Activated CD8-positive, alpha-beta T cell treated with anti-CD3 and anti-CD28 coated beads for 36 hours (primary cell): ENCODE data around the gene NCR3LG1. TPM values are rescaled to one million over a fixed set of nuclear protein-coding genes. Genes with fewer than 3 reads are reported as not detected.

Source experiments
- ATAC-seq: fragments of 200-7000 bp; cut with Tn5 transposase; one replicate; pipeline ENCODE4 v1.10.0; 2021; ENCODE audit warnings: mild to moderate bottlenecking, moderate library complexity
- CTCF ChIA-PET: fragments of 350-600 bp; sonication (Branson Sonifier 250); formaldehyde crosslinking; loops from one replicate; lab custom pipeline; 2021; ENCODE audit warnings: antibody characterized with exemption; lab: Charles Lee
- POLR2A ChIA-PET: fragments of 350-600 bp; sonication (Branson Sonifier 250); formaldehyde crosslinking; loops from one replicate; lab custom pipeline; 2021; ENCODE audit warnings: antibody characterized with exemption; lab: Charles Lee
- DNase-seq: peaks from one replicate; pipeline ENCODE4 v3.0.0-alpha.2; 2020
- H3K27ac Mint-ChIP-seq: one replicate; pipeline ENCODE4 v1.8.0; 2021; ENCODE audit warnings: mild to moderate bottlenecking, mixed read lengths
- H3K27me3 Mint-ChIP-seq: one replicate; pipeline ENCODE4 v1.8.0; 2021; ENCODE audit warnings: mixed read lengths
- H3K36me3 Mint-ChIP-seq: one replicate; pipeline ENCODE4 v1.8.0; 2021; ENCODE audit warnings: low read depth, mixed read lengths
- H3K4me1 Mint-ChIP-seq: one replicate; pipeline ENCODE4 v1.8.0; 2021; ENCODE audit warnings: low read depth, mixed read lengths
- H3K4me3 Mint-ChIP-seq: one replicate; pipeline ENCODE4 v1.8.0; 2021; ENCODE audit warnings: mild to moderate bottlenecking, moderate library complexity, mixed read lengths
- H3K9me3 Mint-ChIP-seq: one replicate; pipeline ENCODE4 v1.8.0; 2021; ENCODE audit warnings: mixed read lengths
- intact Hi-C: fragments of 100-400 bp; cut with micrococcal nuclease; formaldehyde crosslinking; loops from one replicate; pipeline ENCODE4 v1.10.0; 2022
- total RNA-seq, 2 experiments: library from RNA; stranded (reverse); gene quantifications; one replicate each; pipeline ENCODE4 v1.2.3, GENCODE V29; 2021
- TF ChIP-seq, protein P1 (sequence below): fragments of 200-600 bp; IDR thresholded peaks from one replicate; pipeline ENCODE4 v1.8.0; 2022; ENCODE audit warnings: antibody characterized with exemption, mild to moderate bottlenecking

The NCR3LG1 gene
- total RNA-seq, 2 experiments from 2014 or later, result 3.4 to 4.2 TPM

DNA sequence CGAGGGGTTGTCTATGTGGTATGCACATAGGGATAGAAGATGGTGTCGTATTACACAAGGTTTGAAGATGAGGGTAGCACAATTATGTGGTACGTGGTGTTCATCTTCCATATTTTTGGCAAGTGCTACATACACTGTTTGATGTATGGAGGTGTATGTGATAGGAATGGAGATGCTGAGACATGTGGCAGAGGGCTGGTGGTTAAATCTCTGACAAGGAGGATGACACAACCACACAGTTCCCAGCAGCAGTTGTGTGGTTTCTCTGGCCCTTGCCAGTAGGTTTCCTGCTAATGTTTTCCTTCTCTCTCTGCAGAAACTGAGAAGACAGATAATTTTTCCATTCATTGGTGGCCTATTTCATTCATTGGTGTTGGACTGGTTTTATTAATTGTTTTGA is 17.0 kb downstream of the NCR3LG1 start:
- Mint-ChIP-seq H3K27ac (no peak overlapping the region), H3K4me3 (no peak overlapping the region), H3K4me1 (peaks cover 3% of the 10 kb centered on the region), H3K27me3 (no peaks in the 10 kb centered on the region), H3K9me3 (peaks cover 48% of the 10 kb centered on the region), H3K36me3 (peaks cover 78% of the 10 kb centered on the region)
- DNase-seq (no peak), ATAC-seq (no peak)
- TF ChIP-seq, protein P1, sequence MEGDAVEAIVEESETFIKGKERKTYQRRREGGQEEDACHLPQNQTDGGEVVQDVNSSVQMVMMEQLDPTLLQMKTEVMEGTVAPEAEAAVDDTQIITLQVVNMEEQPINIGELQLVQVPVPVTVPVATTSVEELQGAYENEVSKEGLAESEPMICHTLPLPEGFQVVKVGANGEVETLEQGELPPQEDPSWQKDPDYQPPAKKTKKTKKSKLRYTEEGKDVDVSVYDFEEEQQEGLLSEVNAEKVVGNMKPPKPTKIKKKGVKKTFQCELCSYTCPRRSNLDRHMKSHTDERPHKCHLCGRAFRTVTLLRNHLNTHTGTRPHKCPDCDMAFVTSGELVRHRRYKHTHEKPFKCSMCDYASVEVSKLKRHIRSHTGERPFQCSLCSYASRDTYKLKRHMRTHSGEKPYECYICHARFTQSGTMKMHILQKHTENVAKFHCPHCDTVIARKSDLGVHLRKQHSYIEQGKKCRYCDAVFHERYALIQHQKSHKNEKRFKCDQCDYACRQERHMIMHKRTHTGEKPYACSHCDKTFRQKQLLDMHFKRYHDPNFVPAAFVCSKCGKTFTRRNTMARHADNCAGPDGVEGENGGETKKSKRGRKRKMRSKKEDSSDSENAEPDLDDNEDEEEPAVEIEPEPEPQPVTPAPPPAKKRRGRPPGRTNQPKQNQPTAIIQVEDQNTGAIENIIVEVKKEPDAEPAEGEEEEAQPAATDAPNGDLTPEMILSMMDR, result no peak
- intact Hi-C loops, result no loop called here
- ChIA-PET CTCF (no interaction called here), POLR2A (no interaction called here)

DNA sequence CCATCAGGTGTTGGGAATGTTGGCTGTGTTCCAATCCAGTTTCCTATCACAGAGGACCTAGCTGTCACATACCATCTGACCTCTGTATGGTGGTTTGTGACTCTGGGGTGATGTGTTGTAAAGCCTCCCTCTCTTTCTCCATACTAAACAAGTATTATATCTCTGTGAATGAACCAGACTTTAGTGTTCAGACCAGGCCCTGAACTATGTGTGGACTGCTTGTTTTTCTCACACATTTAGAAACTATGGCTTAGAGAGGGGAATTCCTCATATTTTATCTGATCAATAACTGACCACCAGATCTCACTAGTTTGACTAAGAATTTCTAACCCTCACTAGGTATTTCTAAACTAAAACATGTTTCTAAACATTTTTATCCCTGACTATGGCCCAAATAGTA is 17.5 kb downstream of the NCR3LG1 start:
- no peak overlapping the region for H3K27ac Mint-ChIP-seq
- peaks cover 3% of the 10 kb centered on the region for H3K4me1 Mint-ChIP-seq
- peaks cover 78% of the 10 kb centered on the region for H3K36me3 Mint-ChIP-seq

DNA sequence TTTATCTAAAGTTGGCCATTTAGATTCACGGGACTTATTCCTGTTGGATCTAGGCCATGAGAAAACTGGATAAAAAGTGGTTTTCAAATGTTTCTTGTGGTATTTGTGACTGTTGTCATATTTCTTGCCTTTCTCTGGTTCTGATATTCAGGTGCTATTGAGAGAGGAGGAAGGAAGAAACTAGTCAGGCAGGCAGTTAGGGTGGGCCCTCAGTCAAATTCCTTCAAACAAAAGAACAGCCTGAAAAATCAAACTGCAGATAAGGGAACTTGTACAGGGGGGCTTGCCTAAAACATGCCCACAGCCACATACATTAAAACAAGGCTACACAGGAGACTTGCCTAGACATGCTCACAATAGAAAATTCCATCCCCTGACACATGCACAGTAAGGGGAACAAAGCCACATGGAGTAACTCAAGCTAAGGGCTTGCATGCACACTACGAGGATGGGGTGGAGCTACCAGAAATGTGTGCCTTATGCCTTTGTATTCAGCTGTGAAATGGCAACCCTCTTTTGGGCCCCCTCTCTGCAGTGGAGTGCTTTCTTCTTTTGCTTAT is 18.2 kb downstream of the NCR3LG1 start:
- H3K36me3 Mint-ChIP-seq, result peaks cover 80% of the 10 kb centered on the region
- TF ChIP-seq, protein P1, result no peak
- H3K27ac Mint-ChIP-seq, result no peak overlapping the region
- peaks cover 3% of the 10 kb centered on the region for H3K4me1 Mint-ChIP-seq
- ATAC-seq (no peak), DNase-seq (no peak)
- CTCF ChIA-PET, result interaction anchor here (0.9 kb wide), 1 partner anchor 140 kb away, joined by 3 read pairs; no protein-coding TSS in a partner anchor
- intact Hi-C loops, result no loop called here
- H3K4me3 Mint-ChIP-seq, result no peak overlapping the region
- POLR2A ChIA-PET, result no interaction called here
- H3K27me3 Mint-ChIP-seq, result no peaks in the 10 kb centered on the region
- H3K9me3 Mint-ChIP-seq, result peaks cover 49% of the 10 kb centered on the region

More for the DNA sequence above, 17.5 kb downstream of the NCR3LG1 start:
- H3K4me3 Mint-ChIP-seq, result no peak overlapping the region
- ChIA-PET POLR2A (no interaction called here), CTCF (interaction anchor here (0.9 kb wide), 1 partner anchor 139 kb away, joined by 3 read pairs; no protein-coding TSS in a partner anchor)
- no peak for DNase-seq
- no peaks in the 10 kb centered on the region for H3K27me3 Mint-ChIP-seq
- intact Hi-C loops, result no loop called here
- TF ChIP-seq, protein P1, result no peak
- peaks cover 49% of the 10 kb centered on the region for H3K9me3 Mint-ChIP-seq
- ATAC-seq, result no peak

GRCh38 chr11:17371614-17372013 is 20.0 kb downstream of the NCR3LG1 start:
- intact Hi-C loops, result no loop called here
- POLR2A ChIA-PET, result no interaction called here
- peaks cover 3% of the 10 kb centered on the region for H3K4me1 Mint-ChIP-seq

GRCh38 chr11:17375547-17375946 is 23.9 kb downstream of the NCR3LG1 start:
- DNase-seq, result no peak
- intact Hi-C loops, result no loop called here
- Mint-ChIP-seq H3K9me3 (peaks cover 26% of the 10 kb centered on the region), H3K36me3 (peaks cover 53% of the 10 kb centered on the region), H3K4me3 (no peak overlapping the region), H3K27me3 (no peaks in the 10 kb centered on the region), H3K27ac (no peak overlapping the region), H3K4me1 (no peaks in the 10 kb centered on the region)
- ChIA-PET CTCF (interaction anchor here (0.7 to 2.2 kb wide), 4 partner anchors 8 to 153 kb away, joined by 3 to 14 read pairs (median 4); partner anchors contain the start of gene KCNJ11), POLR2A (interaction anchor here (0.5 kb wide), 1 partner anchor 37 kb away, joined by 3 read pairs; no protein-coding TSS in a partner anchor)
- no peak for ATAC-seq
- TF ChIP-seq, protein P1, result no peak

More at GRCh38 chr11:17371614-17372013, 20.0 kb downstream of the NCR3LG1 start:
- H3K4me3 Mint-ChIP-seq, result no peak overlapping the region
- CTCF ChIA-PET, result interaction anchor here (1.2 kb wide), 2 partner anchors 13 to 15 kb away, joined by 3 to 4 read pairs; no protein-coding TSS in a partner anchor
- ATAC-seq (no peak), DNase-seq (no peak)
- no peak overlapping the region for H3K27ac Mint-ChIP-seq
- H3K36me3 Mint-ChIP-seq, result peaks cover 76% of the 10 kb centered on the region
- no peaks in the 10 kb centered on the region for H3K27me3 Mint-ChIP-seq
- peaks cover 49% of the 10 kb centered on the region for H3K9me3 Mint-ChIP-seq
- TF ChIP-seq, protein P1, result no peak
